Uterus (tissue), 4 donors: ENCODE results near the gene PPP2R3C. TPM values are rescaled to one million over a fixed set of nuclear protein-coding genes. Genes with fewer than 3 reads are reported as not detected.

ENCODE experiments used
- DNase-seq, 2 donors: peaks; one replicate each; pipeline ENCODE4 v3.0.0-alpha.2; 2019 to 2020
- H3K27ac ChIP-seq, 2 donors: fragments of 200-600 bp; sonication (generic); 1 replicate in 1 of 2; 2 replicates in 1 of 2; pipeline ENCODE4 v1.5.1; 2016 to 2018
- H3K27me3 ChIP-seq, 2 donors: fragments of 200-600 bp; sonication (generic); one replicate each; pipeline ENCODE4 v1.5.1; 2018 to 2019; ENCODE audit warnings: control low read depth in 1 of 2
- H3K36me3 ChIP-seq, 2 donors: fragments of 200-600 bp; sonication (generic); one replicate each; pipeline ENCODE4 v1.5.1; 2019; ENCODE audit warnings: control low read depth in 1 of 2
- H3K4me1 ChIP-seq, 2 donors: fragments of 200-600 bp; sonication (generic); one replicate each; pipeline ENCODE4 v1.5.1; 2018 to 2019; ENCODE audit warnings: control low read depth in 1 of 2
- H3K4me3 ChIP-seq, 2 donors: fragments of 200-600 bp; sonication (generic); 1 replicate in 1 of 2; 2 replicates in 1 of 2; pipeline ENCODE4 v1.5.1; 2018 to 2019; ENCODE audit warnings: mild to moderate bottlenecking in 1 of 2
- H3K9me3 ChIP-seq, 2 donors: fragments of 200-600 bp; sonication (generic); one replicate each; pipeline ENCODE4 v1.5.1; 2019; ENCODE audit warnings: control low read depth in 1 of 2
- POLR2A ChIP-seq, 2 donors: fragments of 450-650 bp; IDR thresholded peaks; one replicate each; pipeline ENCODE4 v1.6.1; 2016; ENCODE audit warnings: antibody characterized with exemption in 2 of 2, mild to moderate bottlenecking in 1 of 2, moderate library complexity in 1 of 2
- intact Hi-C: fragments of 100-400 bp; cut with DNase I; formaldehyde crosslinking; loops from one replicate; pipeline ENCODE4 v1.15.1; 2023; ENCODE audit warnings: low total_unique reads
- total RNA-seq, 4 donors: library from RNA; depleted of rRNA in 3 of 4; stranded (reverse); fragments of >200 nt in 3 of 4; gene quantifications; one replicate each; pipeline versions ENCODE4 v1.1.0 to v1.2.4, GENCODE V29; 2014 to 2023
- TF ChIP-seq, protein P1 (sequence below), 4 experiments: fragments of 200-600 bp in 2 of 4; fragments of 450-650 bp in 2 of 4; sonication (generic) in 2 of 4; IDR thresholded peaks; one replicate each; pipeline ENCODE4 v1.5.1; 2016 to 2019; ENCODE audit warnings: antibody characterized with exemption in 4 of 4, mild to moderate bottlenecking in 2 of 4, moderate library complexity in 1 of 4
- donor health status: DM: yes; HTN: yes; CAD: no.

Gene PPP2R3C
- total RNA-seq, 4 donors from 2014 or later = 18.5 to 48.0 (median 29.4) TPM

DNA sequence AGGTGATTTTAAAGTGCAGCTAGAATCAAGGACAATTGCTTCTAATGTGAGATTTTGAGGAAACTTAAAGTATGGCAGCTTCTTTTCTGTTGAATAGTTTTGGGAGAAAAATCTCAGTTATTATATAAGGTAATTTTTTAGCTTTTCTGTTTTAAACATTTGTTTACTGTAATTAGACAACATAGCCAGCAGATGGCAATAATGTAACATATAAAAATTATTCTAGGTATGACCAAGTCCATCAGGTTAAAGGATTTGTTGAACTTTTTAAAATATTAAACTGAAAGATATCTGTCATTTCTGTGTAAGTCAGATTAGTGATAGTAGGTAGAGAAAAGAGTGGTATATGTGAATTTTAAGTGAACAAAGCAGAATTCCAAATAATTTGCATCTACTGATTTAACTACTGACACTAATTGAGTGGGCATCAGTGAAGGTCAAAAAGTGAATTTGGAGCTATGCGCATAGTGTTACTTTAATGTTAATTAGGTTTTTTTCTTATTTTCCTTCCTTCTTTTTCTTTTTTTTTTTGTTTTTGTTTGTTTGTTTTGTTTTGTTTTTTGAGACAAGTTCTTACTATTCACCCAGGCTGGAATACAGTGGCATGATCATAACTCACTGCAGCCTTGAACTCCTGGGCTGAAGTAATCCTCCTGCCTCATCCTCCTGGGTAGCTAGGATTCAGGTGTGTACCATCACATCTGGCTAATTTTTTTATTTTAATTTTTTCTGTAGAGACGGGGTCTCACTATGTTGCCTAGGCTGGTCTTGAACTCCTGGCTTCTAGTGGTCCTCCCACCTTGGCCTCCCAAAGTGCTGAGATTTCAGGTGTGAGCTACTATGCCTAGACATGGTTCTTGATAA, 19.2 kb upstream of the PPP2R3C start:
- Histone ChIP-seq H3K4me3 (no peak overlapping the region), H3K4me1 (no peaks in the 10 kb centered on the region), H3K27ac (no peak overlapping the region), H3K9me3 (no peaks in the 10 kb centered on the region), H3K36me3 (no peaks in the 10 kb centered on the region), H3K27me3 (no peaks in the 10 kb centered on the region)
- no peak for DNase-seq
- TF ChIP-seq, protein P1, sequence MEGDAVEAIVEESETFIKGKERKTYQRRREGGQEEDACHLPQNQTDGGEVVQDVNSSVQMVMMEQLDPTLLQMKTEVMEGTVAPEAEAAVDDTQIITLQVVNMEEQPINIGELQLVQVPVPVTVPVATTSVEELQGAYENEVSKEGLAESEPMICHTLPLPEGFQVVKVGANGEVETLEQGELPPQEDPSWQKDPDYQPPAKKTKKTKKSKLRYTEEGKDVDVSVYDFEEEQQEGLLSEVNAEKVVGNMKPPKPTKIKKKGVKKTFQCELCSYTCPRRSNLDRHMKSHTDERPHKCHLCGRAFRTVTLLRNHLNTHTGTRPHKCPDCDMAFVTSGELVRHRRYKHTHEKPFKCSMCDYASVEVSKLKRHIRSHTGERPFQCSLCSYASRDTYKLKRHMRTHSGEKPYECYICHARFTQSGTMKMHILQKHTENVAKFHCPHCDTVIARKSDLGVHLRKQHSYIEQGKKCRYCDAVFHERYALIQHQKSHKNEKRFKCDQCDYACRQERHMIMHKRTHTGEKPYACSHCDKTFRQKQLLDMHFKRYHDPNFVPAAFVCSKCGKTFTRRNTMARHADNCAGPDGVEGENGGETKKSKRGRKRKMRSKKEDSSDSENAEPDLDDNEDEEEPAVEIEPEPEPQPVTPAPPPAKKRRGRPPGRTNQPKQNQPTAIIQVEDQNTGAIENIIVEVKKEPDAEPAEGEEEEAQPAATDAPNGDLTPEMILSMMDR (IDR thresholded peaks at IDR 0.05) = peak in 2 of 4 experiments; percentile 51 to 53
- no peak for TF ChIP-seq POLR2A (IDR thresholded peaks at IDR 0.05)
- intact Hi-C loops = loop anchor here (5.0 kb wide), 1 partner anchor 271 kb away; no protein-coding TSS in a partner anchor

- H3K27me3 ChIP-seq = no peaks in the 10 kb centered on the region
- H3K9me3 ChIP-seq = no peaks in the 10 kb centered on the region
- no peaks in the 10 kb centered on the region for H3K4me1 ChIP-seq
- H3K27ac ChIP-seq = no peak overlapping the region
- TF ChIP-seq, protein P1 (IDR thresholded peaks at IDR 0.05) = no peak
- no peak for TF ChIP-seq POLR2A (IDR thresholded peaks at IDR 0.05)
- H3K36me3 ChIP-seq = no peaks in the 10 kb centered on the region
- H3K4me3 ChIP-seq = no peak overlapping the region
- intact Hi-C loops = no loop called here
- no peak for DNase-seq
Measured at GRCh38 chr14:35138585-35138984, 16.8 kb upstream of the PPP2R3C start.

DNA sequence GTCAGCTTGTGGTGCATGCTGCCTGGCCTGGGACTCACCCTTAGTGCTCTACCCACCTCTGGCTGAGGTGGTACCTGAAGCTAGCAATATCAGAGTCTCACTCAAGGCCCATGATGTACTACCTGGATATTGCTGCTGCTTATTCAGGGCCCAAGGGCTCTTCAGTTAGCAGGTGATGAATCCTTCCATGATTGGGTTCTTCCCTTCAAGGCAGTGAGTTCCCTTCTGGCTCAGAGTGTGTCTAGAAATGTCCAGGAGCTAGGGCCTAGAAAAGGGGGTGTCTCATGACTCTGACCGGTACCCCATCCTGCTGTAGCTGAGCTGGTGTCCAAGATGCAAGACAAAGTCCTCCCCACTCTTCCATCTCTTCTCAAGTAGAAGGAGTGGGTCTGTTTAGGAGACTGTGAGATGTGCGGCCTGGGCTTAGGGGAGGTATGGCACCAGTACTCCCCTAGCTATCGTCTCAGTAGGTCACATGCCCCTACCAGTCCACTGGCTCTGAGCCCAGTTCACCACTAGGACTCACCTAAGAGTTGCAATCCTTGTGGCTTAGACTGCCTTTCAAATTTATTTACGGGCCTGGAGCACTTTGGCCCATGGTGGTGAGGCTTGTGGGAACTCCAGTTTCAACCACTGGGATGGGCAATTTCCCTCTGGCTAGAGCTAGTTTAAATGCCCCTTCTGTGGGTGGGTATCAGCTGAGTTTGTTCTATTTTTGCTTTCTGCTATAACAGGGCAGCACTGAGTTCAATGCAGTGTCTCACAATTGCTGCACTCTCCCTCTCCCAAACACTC, 12.7 kb upstream of the PPP2R3C start:
- intact Hi-C loops = no loop called here
- no peak for TF ChIP-seq POLR2A (IDR thresholded peaks at IDR 0.05)
- TF ChIP-seq, protein P1 (IDR thresholded peaks at IDR 0.05) = no peak
- no peak for DNase-seq
- H3K27me3 ChIP-seq = no peaks in the 10 kb centered on the region
- H3K4me3 ChIP-seq = no peak overlapping the region
- H3K4me1 ChIP-seq = no peaks in the 10 kb centered on the region
- no peak overlapping the region for H3K27ac ChIP-seq
- H3K9me3 ChIP-seq = no peaks in the 10 kb centered on the region
- no peaks in the 10 kb centered on the region for H3K36me3 ChIP-seq

DNA sequence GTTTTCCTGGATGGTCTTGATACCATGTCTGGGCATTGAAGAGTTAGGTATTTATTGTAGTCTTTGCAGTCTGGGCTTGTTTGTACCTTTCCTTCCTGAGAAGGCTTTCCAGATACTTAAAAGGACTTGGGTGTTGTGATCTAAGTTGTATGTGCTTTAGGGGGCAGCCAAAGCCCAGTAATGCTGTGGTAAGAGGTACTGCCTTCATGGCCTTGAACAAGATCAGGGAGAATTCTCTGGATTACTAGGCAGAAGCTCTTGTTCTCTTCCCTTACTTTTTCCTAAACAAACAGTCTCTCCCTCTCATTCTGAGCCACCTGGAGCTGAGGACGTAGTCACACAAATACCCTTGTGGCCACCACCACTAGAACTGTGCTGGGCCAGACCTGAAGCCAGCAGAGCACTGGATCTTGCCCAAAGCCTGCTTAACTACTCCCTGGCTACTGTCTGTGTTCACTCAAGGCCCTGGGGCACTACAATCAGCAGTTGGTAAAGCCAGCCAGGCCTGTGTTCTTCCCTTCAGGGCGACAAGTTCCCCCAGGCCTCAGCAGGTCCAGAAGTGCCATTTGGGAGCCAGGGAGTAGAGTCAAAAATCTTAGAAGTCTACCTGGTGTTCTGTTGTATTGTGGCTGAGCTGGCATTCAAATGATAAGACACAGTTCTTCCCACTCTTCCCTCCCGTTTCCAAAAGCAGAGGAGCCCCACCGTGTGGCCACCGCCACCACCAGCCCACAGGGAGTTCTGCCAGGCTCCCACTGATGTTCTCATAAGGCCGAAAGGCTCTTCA, 11.9 kb upstream of the PPP2R3C start:
- Histone ChIP-seq H3K27me3 (no peaks in the 10 kb centered on the region), H3K4me3 (no peak overlapping the region), H3K36me3 (no peaks in the 10 kb centered on the region), H3K27ac (no peak overlapping the region), H3K4me1 (no peaks in the 10 kb centered on the region), H3K9me3 (no peaks in the 10 kb centered on the region)
- DNase-seq = no peak
- intact Hi-C loops = no loop called here
- TF ChIP-seq, protein P1 (IDR thresholded peaks at IDR 0.05) = no peak
- TF ChIP-seq POLR2A (IDR thresholded peaks at IDR 0.05) = no peak
